Measurements from ENCODE around the gene ZFAND3. TPM values are rescaled to one million over a fixed set of nuclear protein-coding genes. Genes with fewer than 3 reads are reported as not detected.
A peak's percentile ranks its signal among the peaks of the same experiment; 100 is the strongest.

ZFAND3 gene
- polyA plus RNA-seq, 1 experiment: 15.5 TPM

GRCh38 chr6:38127284-38127683, 307.8 kb downstream of the ZFAND3 start:
- Histone ChIP-seq H3K27me3 (ENCODE audit: control insufficient read depth, insufficient read depth, low read length) (no peaks in the 10 kb centered on the region), H3K27ac (ENCODE audit: low read depth, low read length) (no peak overlapping the region), H3K9me3 (ENCODE audit: control insufficient read depth, insufficient read depth, low read length) (peaks cover 4% of the 10 kb centered on the region; the same call in 1 of the 2 replicates), H3K4me3 (ENCODE audit: low read depth, low read length) (no peak overlapping the region)
- DNase-seq (ENCODE audit: low read depth, low spot score): no peak
- ChIA-PET CTCF (interaction anchor here (0.5 to 1.6 kb wide), 2 partner anchors 367 to 713 kb away, joined by 3 to 4 read pairs; no protein-coding TSS in a partner anchor), POLR2A (no interaction called here)
- TF ChIP-seq CTCF (IDR thresholded peaks at IDR 0.05; ENCODE audit: low read depth, low read length): no peak

GRCh38 chr6:38131527-38131965, 312.0 kb downstream of the ZFAND3 start:
- no peak for TF ChIP-seq CTCF (IDR thresholded peaks at IDR 0.05; ENCODE audit: low read depth, low read length)
- Histone ChIP-seq H3K27ac (ENCODE audit: low read depth, low read length) (peak overlapping the region; percentile 55), H3K4me3 (ENCODE audit: low read depth, low read length) (no peak overlapping the region), H3K27me3 (ENCODE audit: control insufficient read depth, insufficient read depth, low read length) (no peaks in the 10 kb centered on the region), H3K9me3 (ENCODE audit: control insufficient read depth, insufficient read depth, low read length) (no peaks in the 10 kb centered on the region)
- peak; percentile 91 for DNase-seq (ENCODE audit: low read depth, low spot score)
- ChIA-PET POLR2A (interaction anchor here (1.0 kb wide), 1 partner anchor 24 kb away, joined by 3 read pairs; no protein-coding TSS in a partner anchor), CTCF (interaction anchor here (0.6 kb wide), 1 partner anchor 43 kb away, joined by 3 read pairs; no protein-coding TSS in a partner anchor)

- CTCF ChIA-PET: interaction anchor here (0.5 to 1.1 kb wide), 4 partner anchors 8 to 429 kb away, joined by 3 to 6 read pairs (median 3); no protein-coding TSS in a partner anchor
- no peak for DNase-seq (ENCODE audit: low read depth, low spot score)
- no peaks in the 10 kb centered on the region for H3K9me3 ChIP-seq (ENCODE audit: control insufficient read depth, insufficient read depth, low read length)
- POLR2A ChIA-PET: no interaction called here
- no peak for TF ChIP-seq CTCF (IDR thresholded peaks at IDR 0.05; ENCODE audit: low read depth, low read length)
- no peak overlapping the region for H3K4me3 ChIP-seq (ENCODE audit: low read depth, low read length)
- no peaks in the 10 kb centered on the region for H3K27me3 ChIP-seq (ENCODE audit: control insufficient read depth, insufficient read depth, low read length)
- H3K27ac ChIP-seq (ENCODE audit: low read depth, low read length): no peak overlapping the region
Measured at GRCh38 chr6:38133932-38134703, 314.6 kb downstream of the ZFAND3 start.

GRCh38 chr6:38134704-38135088, 315.2 kb downstream of the ZFAND3 start:
- H3K4me3 ChIP-seq (ENCODE audit: low read depth, low read length): no peak overlapping the region
- H3K27me3 ChIP-seq (ENCODE audit: control insufficient read depth, insufficient read depth, low read length): no peaks in the 10 kb centered on the region
- TF ChIP-seq CTCF (IDR thresholded peaks at IDR 0.05; ENCODE audit: low read depth, low read length): no peak
- H3K9me3 ChIP-seq (ENCODE audit: control insufficient read depth, insufficient read depth, low read length): no peaks in the 10 kb centered on the region
- no peak for DNase-seq (ENCODE audit: low read depth, low spot score)
- POLR2A ChIA-PET: no interaction called here
- CTCF ChIA-PET: interaction anchor here (1.1 kb wide), 1 partner anchor 359 kb away, joined by 3 read pairs; no protein-coding TSS in a partner anchor
- no peak overlapping the region for H3K27ac ChIP-seq (ENCODE audit: low read depth, low read length)

GRCh38 chr6:38136547-38136946, 317.0 kb downstream of the ZFAND3 start:
- no peaks in the 10 kb centered on the region for H3K9me3 ChIP-seq (ENCODE audit: control insufficient read depth, insufficient read depth, low read length)
- ChIA-PET POLR2A (no interaction called here), CTCF (no interaction called here)
- H3K4me3 ChIP-seq (ENCODE audit: low read depth, low read length): no peak overlapping the region
- no peak for TF ChIP-seq CTCF (IDR thresholded peaks at IDR 0.05; ENCODE audit: low read depth, low read length)
- no peaks in the 10 kb centered on the region for H3K27me3 ChIP-seq (ENCODE audit: control insufficient read depth, insufficient read depth, low read length)
- H3K27ac ChIP-seq (ENCODE audit: low read depth, low read length): no peak overlapping the region
- no peak for DNase-seq (ENCODE audit: low read depth, low spot score)

All from AG04450 (cell line).